ENCODE measurements around the gene RAB40C. TPM values are rescaled to one million over a fixed set of nuclear protein-coding genes. Genes with fewer than 3 reads are reported as not detected.
A peak's percentile ranks its signal among the peaks of the same experiment; 100 is the strongest.

RAB40C gene
- total RNA-seq, 1 experiment from 2014 or later: 22.5 TPM

DNA sequence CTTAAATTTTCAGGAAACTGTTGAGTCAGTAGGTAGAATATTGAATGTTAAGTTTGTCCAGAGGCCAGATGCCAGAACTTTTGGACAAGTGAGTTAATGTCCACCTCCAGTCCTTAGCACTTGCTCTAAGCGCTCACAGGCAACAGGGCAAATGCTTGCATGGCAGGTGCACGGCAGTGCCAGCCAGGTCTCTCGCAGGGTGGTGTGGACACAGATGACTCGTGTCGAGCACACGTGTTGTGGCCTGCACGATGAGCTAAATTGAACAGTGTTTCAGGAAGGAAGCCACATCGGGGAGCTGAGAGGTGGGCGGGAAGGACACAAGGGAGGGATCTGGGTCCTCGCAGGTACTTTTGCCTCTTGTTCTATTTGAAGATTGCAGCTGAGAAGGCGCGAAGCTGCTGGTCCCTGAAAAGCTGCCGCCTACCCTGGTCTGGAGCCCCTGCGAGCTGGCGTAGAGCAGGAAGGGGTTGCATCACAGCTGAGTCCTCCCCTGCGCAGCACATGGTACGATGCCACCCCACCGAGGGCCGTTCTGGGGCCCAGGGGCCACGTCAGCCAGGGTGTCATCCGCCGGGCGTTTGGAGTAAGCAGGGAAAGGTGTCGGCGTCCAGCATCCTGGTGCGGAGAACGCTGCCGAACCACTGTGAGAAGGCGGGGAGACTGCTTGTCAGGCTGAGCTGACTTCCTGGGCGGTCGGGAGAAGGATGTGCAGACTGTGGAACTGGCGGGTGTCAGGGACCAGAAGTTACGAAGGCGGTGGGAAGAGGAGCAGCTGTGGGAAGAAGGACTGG lies 6.3 kb downstream of the RAB40C start:
- ChIA-PET CTCF (interaction anchor here (0.5 to 1.3 kb wide), 3 partner anchors 15 to 64 kb away, joined by 3 to 5 read pairs (median 4); no protein-coding TSS in a partner anchor), POLR2A (no interaction called here)
- Mint-ChIP-seq H3K4me3 (no peak overlapping the region), H3K36me3 (peaks cover 12% of the 10 kb centered on the region), H3K4me1 (peaks cover 1% of the 10 kb centered on the region), H3K27me3 (ENCODE audit: low read depth) (peaks cover 6% of the 10 kb centered on the region; the same call in 1 of the 2 replicates), H3K27ac (peak overlapping the region; percentile 84; the same call in 1 of the 2 replicates), H3K9me3 (no peaks in the 10 kb centered on the region)
- no peak for TF ChIP-seq JUN (CRISPR knock-in tag; IDR thresholded peaks at IDR 0.05)
- DNase-seq (ENCODE audit: low spot score) (no peak), ATAC-seq (no peak)

DNA sequence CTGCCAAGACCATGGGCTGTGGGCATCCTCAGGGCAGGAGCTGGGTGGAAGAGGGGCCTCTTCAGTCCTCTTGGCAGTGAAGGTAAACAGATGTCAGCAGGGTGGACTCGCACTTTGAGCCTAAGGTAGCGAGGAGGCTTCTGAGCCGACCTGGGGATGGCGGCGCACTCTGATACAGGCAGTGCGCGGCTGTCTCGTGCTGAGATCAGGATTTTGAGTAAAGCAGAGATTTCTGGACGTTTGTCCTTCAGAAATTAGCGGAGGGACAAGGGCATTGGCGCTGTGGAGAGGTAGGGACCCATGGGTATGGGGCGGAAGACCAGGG lies 6.8 kb downstream of the RAB40C start:
- H3K4me1 Mint-ChIP-seq: no peaks in the 10 kb centered on the region
- H3K36me3 Mint-ChIP-seq: peaks cover 12% of the 10 kb centered on the region
- peaks cover 1% of the 10 kb centered on the region; the same call in 1 of the 2 replicates for H3K27me3 Mint-ChIP-seq (ENCODE audit: low read depth)
- ChIA-PET CTCF (no interaction called here), POLR2A (no interaction called here)
- no peaks in the 10 kb centered on the region for H3K9me3 Mint-ChIP-seq
- no peak overlapping the region for H3K4me3 Mint-ChIP-seq
- ATAC-seq (no peak), DNase-seq (ENCODE audit: low spot score) (no peak)
- H3K27ac Mint-ChIP-seq: no peak overlapping the region; the same call in 1 of the 2 replicates
- TF ChIP-seq RELA (CRISPR knock-in tag; IDR thresholded peaks at IDR 0.05; ENCODE audit: borderline replicate concordance) (no peak), ZNF396 (CRISPR knock-in tag; IDR thresholded peaks at IDR 0.05; ENCODE audit: borderline replicate concordance) (no peak), NFATC4 (CRISPR knock-in tag; IDR thresholded peaks at IDR 0.05) (no peak), ETV6 (CRISPR knock-in tag; IDR thresholded peaks at IDR 0.05) (no peak), ZNF232 (CRISPR knock-in tag; IDR thresholded peaks at IDR 0.05) (no peak), ESRRA (CRISPR knock-in tag; IDR thresholded peaks at IDR 0.05; ENCODE audit: borderline replicate concordance) (no peak), ZNF423 (CRISPR knock-in tag; IDR thresholded peaks at IDR 0.05) (no peak), JAZF1 (CRISPR knock-in tag; IDR thresholded peaks at IDR 0.05) (no peak)
- TF ChIP-seq, protein P1, sequence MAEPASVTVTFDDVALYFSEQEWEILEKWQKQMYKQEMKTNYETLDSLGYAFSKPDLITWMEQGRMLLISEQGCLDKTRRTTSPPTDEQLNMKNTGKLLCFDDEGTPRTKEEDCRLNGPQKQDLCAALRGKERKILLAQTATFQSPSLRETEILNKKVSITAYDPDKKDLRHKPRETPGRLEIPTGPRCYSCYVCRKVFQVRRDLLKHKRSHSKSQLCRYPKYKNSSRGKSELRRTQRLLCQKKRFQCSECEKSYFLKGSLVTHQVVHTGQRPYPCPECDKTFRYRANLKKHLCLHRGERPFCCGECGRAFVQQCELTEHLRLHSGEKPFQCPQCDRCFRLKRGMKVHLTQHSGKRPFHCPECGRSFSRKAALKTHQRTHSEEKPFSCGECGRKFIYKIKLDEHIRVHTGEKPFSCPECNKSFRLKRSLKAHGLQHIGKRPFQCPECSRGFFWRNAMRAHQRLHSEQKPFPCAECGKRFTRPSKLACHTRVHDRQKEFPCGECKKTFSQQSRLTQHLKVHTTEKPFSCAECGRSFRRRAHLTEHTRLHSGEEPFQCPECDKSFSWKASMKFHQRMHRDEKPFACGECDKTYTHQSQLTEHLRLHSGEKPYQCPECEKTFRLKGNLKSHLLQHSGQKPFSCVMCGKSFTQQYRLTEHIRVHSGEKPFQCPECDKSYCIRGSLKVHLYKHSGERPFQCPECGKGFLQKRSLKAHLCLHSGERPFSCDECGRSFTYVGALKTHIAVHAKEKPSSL (CRISPR knock-in tag; conservative IDR thresholded peaks at IDR 0.05): no peak
- TF ChIP-seq, protein P2, sequence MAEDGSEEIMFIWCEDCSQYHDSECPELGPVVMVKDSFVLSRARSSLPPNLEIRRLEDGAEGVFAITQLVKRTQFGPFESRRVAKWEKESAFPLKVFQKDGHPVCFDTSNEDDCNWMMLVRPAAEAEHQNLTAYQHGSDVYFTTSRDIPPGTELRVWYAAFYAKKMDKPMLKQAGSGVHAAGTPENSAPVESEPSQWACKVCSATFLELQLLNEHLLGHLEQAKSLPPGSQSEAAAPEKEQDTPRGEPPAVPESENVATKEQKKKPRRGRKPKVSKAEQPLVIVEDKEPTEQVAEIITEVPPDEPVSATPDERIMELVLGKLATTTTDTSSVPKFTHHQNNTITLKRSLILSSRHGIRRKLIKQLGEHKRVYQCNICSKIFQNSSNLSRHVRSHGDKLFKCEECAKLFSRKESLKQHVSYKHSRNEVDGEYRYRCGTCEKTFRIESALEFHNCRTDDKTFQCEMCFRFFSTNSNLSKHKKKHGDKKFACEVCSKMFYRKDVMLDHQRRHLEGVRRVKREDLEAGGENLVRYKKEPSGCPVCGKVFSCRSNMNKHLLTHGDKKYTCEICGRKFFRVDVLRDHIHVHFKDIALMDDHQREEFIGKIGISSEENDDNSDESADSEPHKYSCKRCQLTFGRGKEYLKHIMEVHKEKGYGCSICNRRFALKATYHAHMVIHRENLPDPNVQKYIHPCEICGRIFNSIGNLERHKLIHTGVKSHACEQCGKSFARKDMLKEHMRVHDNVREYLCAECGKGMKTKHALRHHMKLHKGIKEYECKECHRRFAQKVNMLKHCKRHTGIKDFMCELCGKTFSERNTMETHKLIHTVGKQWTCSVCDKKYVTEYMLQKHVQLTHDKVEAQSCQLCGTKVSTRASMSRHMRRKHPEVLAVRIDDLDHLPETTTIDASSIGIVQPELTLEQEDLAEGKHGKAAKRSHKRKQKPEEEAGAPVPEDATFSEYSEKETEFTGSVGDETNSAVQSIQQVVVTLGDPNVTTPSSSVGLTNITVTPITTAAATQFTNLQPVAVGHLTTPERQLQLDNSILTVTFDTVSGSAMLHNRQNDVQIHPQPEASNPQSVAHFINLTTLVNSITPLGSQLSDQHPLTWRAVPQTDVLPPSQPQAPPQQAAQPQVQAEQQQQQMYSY (CRISPR knock-in tag; IDR thresholded peaks at IDR 0.05): no peak
- TF ChIP-seq, protein P3, sequence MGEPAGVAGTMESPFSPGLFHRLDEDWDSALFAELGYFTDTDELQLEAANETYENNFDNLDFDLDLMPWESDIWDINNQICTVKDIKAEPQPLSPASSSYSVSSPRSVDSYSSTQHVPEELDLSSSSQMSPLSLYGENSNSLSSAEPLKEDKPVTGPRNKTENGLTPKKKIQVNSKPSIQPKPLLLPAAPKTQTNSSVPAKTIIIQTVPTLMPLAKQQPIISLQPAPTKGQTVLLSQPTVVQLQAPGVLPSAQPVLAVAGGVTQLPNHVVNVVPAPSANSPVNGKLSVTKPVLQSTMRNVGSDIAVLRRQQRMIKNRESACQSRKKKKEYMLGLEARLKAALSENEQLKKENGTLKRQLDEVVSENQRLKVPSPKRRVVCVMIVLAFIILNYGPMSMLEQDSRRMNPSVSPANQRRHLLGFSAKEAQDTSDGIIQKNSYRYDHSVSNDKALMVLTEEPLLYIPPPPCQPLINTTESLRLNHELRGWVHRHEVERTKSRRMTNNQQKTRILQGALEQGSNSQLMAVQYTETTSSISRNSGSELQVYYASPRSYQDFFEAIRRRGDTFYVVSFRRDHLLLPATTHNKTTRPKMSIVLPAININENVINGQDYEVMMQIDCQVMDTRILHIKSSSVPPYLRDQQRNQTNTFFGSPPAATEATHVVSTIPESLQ (CRISPR knock-in tag; IDR thresholded peaks at IDR 0.05): no peak
- TF ChIP-seq, protein P4, sequence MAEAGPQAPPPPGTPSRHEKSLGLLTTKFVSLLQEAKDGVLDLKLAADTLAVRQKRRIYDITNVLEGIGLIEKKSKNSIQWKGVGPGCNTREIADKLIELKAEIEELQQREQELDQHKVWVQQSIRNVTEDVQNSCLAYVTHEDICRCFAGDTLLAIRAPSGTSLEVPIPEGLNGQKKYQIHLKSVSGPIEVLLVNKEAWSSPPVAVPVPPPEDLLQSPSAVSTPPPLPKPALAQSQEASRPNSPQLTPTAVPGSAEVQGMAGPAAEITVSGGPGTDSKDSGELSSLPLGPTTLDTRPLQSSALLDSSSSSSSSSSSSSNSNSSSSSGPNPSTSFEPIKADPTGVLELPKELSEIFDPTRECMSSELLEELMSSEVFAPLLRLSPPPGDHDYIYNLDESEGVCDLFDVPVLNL (CRISPR knock-in tag; IDR thresholded peaks at IDR 0.05; ENCODE audit: borderline replicate concordance, low read depth): no peak
- TF ChIP-seq, protein P5, sequence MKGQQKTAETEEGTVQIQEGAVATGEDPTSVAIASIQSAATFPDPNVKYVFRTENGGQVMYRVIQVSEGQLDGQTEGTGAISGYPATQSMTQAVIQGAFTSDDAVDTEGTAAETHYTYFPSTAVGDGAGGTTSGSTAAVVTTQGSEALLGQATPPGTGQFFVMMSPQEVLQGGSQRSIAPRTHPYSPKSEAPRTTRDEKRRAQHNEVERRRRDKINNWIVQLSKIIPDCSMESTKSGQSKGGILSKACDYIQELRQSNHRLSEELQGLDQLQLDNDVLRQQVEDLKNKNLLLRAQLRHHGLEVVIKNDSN (CRISPR knock-in tag; IDR thresholded peaks at IDR 0.05): no peak
- TF ChIP-seq, protein P6, sequence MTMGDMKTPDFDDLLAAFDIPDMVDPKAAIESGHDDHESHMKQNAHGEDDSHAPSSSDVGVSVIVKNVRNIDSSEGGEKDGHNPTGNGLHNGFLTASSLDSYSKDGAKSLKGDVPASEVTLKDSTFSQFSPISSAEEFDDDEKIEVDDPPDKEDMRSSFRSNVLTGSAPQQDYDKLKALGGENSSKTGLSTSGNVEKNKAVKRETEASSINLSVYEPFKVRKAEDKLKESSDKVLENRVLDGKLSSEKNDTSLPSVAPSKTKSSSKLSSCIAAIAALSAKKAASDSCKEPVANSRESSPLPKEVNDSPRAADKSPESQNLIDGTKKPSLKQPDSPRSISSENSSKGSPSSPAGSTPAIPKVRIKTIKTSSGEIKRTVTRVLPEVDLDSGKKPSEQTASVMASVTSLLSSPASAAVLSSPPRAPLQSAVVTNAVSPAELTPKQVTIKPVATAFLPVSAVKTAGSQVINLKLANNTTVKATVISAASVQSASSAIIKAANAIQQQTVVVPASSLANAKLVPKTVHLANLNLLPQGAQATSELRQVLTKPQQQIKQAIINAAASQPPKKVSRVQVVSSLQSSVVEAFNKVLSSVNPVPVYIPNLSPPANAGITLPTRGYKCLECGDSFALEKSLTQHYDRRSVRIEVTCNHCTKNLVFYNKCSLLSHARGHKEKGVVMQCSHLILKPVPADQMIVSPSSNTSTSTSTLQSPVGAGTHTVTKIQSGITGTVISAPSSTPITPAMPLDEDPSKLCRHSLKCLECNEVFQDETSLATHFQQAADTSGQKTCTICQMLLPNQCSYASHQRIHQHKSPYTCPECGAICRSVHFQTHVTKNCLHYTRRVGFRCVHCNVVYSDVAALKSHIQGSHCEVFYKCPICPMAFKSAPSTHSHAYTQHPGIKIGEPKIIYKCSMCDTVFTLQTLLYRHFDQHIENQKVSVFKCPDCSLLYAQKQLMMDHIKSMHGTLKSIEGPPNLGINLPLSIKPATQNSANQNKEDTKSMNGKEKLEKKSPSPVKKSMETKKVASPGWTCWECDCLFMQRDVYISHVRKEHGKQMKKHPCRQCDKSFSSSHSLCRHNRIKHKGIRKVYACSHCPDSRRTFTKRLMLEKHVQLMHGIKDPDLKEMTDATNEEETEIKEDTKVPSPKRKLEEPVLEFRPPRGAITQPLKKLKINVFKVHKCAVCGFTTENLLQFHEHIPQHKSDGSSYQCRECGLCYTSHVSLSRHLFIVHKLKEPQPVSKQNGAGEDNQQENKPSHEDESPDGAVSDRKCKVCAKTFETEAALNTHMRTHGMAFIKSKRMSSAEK (CRISPR knock-in tag; IDR thresholded peaks at IDR 0.05; ENCODE audit: borderline replicate concordance): no peak

Data from WTC11 (cell line).